GM21390 (cell line): Measurements from ENCODE around the gene DOC2A.
"Not testable (repeated sequence)": the region's sequence is repeated elsewhere in the genome, so short reads cannot be mapped to it uniquely, and the experiment has no call there.

Experiments
- ATAC-seq: cut with Tn5 transposase; IDR thresholded peaks from one replicate; pipeline ENCODE4 v1.9.1; 2021; ENCODE audit not compliant: unreplicated experiment

DOC2A gene

GRCh38 chr16:29973384-29974246, 37.2 kb downstream of the DOC2A start, which contains the start of gene TAOK2:
Gene TAOK2, plus strand, starts transcription at chr16:29973868. Its CDS starts 3,905 bp downstream, at chr16:29977773.
- peak; percentile 92 for ATAC-seq

- no peak for ATAC-seq
Observed at GRCh38 chr16:29972992-29973383, 37.8 kb downstream of the DOC2A start.

- no peak for ATAC-seq
Observed at GRCh38 chr16:29972500-29972899, 38.3 kb downstream of the DOC2A start.

- no peak for ATAC-seq
Observed at GRCh38 chr16:29971304-29971703, 39.5 kb downstream of the DOC2A start.

- ATAC-seq, result no peak
Observed at GRCh38 chr16:29968205-29968604, 42.6 kb downstream of the DOC2A start.

GRCh38 chr16:29963021-29963743, 47.6 kb downstream of the DOC2A start:
- ATAC-seq, result no peak

- ATAC-seq, result no peak
Observed at GRCh38 chr16:29962344-29962994, 48.4 kb downstream of the DOC2A start.

GRCh38 chr16:29961479-29962343, 49.1 kb downstream of the DOC2A start, which contains the start of gene TMEM219:
Gene TMEM219, plus strand, starts transcription at chr16:29962079. Its CDS starts 1,065 bp downstream, at chr16:29963144.
- peak; percentile 72 for ATAC-seq

GRCh38 chr16:29961127-29961478, 49.7 kb downstream of the DOC2A start:
- ATAC-seq, result no peak

GRCh38 chr16:29959821-29960220, 51.0 kb downstream of the DOC2A start:
- not testable (repeated sequence) for ATAC-seq

- no peak for ATAC-seq
Observed at GRCh38 chr16:29959293-29959692, 51.5 kb downstream of the DOC2A start.

GRCh38 chr16:29958756-29959155, 52.1 kb downstream of the DOC2A start:
- no peak for ATAC-seq
